Islet of Langerhans (tissue), 1 donor: ENCODE measurements around the gene BUD23.
"Not testable (repeated sequence)": the region's sequence is repeated elsewhere in the genome, so short reads cannot be mapped to it uniquely, and the experiment has no call there.

Experiments used
- FAIRE-seq: peaks from one replicate; lab custom pipeline; 2011; peaks lifted over from hg19 to GRCh38; lab: Jason Lieb, UNC

Gene BUD23

DNA sequence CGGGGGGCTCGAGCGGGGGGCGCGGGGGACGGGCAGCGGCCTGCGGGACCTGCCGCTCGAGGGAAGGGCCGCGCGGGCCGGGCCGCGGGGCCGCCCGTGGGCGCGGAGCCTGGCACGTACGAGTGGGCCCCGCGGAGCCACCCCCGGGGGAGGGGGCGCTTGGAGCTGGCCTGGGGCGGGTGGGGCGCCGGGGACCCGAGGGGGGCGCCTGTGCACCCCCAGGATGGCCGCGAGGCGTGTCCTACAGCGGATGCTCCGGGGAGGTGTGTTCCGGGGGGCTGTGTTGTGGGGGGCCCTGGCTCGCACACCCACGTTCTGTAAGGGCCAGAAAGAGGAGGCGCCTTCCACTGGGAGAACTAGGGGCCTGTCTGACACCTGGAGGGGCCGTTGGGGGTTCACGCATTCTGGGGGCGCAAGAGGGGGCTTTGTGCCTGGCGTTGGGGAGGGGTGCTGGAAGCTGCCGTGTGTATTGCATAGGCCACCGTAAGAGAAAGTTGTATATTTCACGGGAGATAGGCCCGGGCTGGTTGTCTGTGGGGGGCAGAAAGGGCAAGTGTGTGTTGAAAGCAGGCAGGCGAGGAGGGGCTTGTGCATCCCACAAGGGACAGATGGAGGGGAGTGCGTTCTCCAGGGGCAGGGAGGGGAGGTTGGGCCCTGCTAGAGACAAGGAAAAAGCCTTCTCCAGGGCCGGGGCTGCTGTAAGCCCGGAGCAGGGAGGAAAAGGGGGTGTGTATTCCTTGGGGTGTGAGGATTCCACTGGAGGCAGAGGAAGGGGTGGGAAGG lies 15.1 kb upstream of the BUD23 start:
- no peak for FAIRE-seq

DNA sequence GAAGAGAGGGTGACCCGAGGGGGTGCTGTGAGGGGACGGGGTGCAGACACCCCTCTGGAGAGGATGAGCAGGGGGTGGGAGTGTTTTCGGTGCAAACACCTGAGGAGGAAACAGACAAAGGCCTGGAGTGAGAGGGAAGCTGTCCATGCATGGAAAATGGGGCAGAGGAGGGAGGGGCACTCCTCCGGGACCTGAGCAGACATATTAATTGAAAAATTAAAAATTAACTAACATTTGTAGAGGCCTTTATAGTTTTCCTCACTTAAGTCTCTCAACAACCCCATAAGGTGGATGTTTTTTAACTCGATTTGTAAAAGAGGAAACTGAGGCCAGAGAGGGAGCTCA lies 14.5 kb upstream of the BUD23 start:
- FAIRE-seq: no peak

DNA sequence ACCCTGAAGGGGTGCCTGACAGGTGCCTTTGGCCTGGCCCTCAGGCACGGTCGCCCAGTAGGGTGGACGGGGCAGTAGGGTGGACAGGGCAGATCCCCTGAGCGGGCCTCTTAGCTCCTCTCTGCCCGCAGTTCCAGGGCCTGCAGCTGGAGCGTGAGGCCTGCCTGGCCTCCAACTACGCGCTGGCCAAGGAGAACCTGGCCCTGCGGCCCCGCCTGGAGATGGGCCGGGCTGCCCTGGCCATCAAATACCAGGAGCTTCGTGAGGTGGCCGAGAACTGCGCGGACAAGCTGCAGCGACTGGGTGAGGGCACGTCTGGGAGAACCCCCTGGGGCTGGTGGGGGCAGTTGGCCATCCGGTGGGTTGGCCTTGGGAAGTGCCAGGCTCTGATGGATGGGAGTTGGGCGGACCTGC lies 14.1 kb upstream of the BUD23 start:
- FAIRE-seq: no peak

DNA sequence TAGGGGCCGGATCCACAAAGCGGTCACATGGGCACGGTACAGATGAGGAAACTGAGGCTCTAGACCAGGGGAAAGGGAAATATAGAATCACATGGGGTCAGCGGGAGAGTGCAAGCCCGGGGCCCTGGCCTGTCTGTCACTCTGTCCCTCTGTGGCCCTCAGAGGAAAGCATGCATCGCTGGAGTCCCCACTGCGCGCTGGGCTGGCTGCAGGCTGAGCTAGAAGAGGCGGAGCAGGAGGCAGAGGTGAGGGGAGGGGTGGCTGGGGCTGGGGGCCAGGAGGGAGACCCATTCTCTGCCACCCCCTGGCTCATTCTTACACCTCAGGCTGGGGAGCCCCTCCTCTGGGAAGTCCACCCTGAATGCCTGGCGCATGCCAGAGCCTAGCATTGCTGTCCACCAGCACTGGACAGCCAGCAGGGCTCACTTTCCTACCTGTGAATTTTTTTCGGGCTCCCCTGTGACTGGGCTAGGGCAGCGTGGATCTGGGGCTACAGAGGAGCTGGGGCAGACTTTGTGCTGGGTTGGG lies 13.5 kb upstream of the BUD23 start:
- FAIRE-seq: no peak

DNA sequence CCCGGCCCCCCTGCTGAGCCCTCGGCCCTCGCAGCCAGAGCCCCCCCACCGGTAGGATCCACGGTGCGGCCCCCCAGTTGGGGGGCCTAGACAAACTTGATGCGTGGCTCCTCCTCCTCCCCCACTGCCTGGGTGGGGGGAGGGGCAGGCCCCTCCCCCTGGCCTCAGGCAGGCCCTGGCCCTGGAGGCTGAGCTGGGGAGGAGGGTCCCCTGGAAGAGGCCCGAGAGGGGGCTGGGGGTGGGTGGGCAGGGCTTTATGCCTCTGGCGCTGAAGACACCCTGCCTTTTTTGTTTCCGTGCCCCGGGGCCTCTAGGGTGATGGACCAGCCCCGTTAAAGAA lies 12.1 kb upstream of the BUD23 start:
- no peak for FAIRE-seq

DNA sequence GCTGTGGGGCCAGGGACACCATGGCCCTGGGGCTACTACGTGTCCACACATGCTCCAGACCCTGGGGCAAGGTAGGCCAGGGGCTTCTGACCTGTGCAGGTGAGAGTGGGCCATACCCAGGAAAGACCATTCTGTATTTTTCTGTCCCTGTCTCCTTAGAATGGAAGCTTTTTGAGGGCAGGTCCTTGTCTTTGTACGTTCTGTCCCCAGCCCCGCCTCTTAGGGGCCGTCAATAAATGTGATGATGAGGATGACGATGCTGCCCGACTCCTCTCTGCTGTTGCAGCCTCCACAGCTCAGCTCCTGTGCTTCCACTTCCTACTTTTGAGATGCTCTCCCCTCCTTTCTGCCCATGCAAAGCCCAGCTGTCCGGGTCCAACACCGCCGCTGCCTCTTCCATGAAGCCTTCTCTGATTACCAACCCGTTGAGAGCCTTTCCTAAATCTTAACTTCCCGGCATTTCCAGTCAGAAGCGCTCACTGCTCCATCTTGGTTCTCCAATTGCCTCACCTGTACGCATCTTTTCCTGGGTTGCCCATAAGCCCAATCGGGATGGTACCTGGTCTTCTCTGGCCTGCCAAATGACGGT lies 11.4 kb upstream of the BUD23 start:
- no peak for FAIRE-seq

DNA sequence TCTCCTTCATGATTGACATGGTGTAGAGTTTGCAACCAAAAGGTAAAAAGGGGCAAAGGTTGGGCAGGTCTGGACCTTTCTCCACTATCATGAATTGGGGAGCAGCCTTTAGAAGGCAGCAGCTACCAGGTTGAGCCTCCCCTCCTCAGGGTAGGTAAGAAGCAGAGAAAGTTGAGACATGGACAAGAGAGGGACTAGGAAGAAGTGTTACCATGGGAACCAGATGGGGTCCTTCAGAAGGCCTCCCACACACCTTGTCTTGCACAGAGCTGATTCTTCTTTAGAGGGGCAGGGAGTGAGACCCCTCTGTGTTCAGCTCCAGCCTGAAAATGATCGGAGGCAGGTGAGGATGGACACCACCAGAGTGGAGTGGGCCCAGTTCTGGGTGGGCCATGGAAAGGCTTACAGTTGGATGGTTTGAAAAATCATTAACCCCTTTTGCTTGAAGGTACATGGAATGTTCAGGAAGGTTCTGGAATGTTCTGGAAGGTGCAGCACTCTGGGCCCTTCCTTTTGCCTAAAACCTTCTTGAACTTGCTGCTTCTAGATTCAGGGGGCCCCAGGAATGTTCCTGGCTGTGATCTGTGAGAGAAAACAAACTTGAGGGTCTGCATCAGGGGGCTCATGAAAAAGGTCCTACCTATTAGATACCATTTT lies 8.8 kb upstream of the BUD23 start:
- FAIRE-seq: no peak

DNA sequence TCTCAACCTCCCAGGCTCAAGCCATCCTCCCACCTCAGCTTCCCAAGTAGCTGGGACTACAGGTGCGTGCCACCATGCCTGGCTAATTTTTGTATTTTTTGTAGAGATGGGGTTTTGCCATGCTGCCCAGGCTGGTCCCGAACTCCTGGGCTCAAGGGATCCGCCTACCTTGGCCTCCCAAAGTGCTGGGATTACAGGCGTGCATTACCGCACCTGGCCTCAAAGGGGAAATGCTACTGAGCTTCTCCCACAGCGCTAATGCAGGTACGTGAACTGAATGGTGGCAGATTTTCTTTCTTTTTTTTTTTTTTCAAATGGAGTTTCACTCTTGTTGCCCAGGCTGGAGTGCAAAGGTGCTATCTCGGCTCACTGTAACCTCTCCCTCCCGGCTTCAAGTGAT lies 7.3 kb upstream of the BUD23 start:
- FAIRE-seq: not testable (repeated sequence)

DNA sequence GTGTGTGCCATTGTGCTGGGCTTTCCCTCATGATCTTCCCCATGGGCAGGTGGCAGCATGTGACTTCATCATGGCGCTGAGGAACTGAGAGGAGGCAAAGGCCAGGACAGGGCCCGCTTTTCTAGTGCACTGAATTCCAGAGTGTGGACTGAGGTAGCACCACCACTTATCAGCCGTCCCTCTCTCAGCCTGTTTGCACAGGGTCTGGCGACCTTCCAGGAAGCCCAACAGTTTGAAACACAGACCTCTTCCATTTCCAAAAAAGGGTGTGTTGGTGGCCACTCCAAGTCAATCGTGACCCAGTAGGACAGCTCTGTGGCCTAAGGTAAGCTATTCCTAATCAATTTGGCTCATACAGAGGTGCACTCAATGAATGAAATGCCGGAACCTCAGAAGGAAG lies 4.5 kb upstream of the BUD23 start:
- FAIRE-seq: no peak

DNA sequence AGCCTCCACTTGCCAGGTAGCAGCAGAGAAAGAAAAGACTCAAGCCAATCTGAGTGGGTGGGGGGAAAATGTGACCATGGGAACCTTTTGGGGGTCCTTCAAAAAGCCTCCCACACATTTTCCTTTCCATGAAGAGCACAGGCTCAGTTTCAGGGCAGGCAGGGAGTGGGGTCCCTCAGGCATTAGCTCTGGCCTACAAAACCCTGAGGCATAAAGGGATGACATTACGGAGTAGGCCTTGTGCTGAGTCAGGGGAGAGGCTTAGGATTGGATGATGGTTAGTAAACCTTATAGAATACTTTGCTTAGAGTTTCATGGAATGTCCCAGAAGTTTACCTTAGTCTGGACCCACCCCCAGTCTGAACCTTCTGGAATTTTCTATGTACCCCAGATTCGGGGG lies 3.7 kb upstream of the BUD23 start:
- no peak for FAIRE-seq

DNA sequence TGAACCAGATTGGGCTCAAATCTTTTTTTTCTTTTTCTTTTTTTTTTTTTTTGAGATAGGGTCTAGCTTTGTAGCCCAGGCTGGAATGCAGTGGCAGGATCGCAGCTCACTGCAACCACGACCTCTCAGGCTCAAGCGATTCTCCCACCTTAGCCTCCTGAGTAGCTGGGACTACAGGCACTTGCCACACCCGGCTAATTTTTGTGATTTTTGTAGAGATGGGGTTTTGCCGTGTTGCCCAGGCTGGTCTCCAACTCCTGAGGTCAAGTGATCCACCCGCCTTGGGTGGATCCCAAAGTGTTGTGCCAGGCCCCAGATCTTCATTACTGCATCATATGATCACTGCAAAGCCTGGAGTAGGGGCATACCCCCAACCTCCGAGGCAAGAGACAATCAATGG lies 2.9 kb upstream of the BUD23 start:
- FAIRE-seq: no peak

DNA sequence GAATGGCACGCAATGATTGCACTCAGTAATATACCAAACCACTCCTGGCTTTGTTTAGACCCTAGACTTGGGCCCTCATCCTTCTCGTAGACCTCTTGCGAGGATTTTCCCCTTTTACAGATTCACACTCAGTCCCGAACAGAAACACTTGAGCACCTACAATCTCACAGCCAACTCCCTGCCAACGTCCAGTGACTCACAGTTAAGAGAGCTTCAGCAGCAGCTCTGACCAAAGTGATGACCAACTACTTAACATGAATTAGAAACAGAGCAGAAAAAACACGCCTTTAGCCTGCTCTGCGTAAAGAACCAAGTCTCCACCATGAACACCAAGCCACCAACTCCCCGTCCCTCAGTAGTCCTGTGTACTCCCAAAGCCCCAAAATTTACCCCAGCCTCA lies 2.4 kb upstream of the BUD23 start:
- FAIRE-seq: no peak

DNA sequence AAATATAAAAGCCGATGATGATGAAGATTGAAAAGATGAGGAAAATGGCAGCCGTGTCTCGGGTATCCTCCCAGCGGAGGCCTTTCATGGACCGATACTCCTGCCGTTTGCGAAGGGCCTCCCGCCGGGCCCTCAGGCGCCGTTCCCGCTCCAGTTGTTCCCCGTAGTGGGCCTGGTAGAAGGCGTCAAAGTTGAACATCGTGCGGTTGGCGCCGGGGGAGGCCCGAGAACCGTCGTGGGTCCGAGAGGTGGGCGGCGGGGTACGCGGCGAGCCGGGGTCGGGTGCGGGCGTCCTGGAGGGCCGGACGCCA lies 697 bp upstream of the BUD23 start:
- no peak for FAIRE-seq

DNA sequence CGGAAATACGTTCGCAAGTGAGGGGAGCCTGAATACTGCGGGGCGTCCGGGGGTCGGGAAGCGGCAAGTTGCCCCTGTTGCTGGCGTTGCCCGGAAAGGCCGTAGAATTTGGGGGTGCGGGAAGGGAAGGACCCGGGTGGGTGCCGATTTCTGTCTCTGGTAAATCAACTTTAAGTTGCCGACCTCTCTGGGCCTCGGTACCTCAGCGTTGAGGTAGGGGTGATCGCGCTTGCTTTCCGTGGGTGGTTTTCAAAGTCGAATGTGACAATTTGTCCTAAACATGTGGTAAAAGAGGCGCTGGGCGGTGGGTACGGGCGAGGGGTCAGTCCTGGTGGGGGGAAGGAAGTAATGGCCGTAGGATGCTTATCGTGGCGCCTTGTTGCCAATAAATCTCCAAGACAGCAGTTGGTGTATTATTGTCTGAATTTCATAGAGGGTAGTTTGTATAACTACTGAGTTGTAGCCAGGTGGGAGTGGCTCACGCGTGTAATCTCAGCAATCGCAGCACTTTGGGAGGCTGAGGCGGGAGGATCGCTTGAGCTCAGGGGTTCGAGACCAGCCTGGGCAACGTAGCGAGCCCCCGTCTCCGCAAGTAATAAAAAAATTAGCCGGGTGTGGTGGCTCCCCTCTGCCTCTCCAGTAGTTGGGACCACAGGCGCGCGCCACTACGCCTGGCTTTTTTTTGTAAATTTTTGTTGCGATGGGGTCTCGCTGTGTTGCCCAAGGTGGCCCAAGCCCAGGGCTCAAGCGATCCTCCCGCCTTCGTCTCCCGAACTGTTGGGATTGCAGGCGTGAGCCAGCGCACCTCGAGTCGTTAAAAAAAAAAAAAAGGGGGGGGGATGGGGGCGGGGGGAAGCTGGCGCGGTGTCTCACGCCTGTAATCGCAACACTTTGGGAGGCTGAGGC lies 644 bp downstream of the BUD23 start:
- no peak for FAIRE-seq

DNA sequence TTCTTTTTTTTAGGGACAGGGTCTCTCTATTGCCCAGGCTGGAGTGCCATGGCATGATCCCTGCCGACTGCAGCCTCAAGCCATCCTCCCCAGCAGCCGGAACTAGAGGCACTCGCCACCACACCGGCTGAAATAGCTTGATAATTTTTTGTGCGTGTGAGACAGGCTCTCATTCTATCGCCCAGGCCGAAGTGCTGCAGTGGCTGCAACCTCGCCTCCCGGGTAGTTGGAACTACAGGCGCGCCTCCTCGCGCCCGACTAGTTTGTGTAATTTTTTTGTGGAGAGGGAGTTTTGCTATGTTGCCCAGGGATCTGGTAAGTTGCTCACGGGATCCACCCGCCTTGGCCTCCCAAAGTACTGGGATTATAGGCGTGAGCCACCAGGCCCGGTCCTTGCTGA lies 1.9 kb downstream of the BUD23 start:
- no peak for FAIRE-seq

DNA sequence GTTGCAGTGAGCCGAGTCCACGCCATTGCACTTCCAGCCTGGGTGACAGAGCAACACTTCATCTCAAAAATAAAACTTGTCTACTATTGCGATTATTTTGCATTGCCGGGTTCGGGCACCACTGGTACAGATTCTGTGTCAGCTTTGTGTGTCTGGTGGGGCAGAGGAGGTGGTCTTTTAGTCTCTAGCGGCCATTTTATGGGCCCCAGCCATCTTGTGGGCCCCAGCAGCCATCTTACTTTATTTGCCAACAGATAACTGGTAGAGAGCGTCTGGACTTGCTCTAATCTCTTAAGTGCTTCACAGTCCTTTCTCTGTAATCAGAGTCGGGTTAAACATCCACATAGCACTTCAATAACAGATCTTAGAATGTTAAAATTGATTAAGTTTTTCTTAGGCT lies 4.9 kb downstream of the BUD23 start:
- no peak for FAIRE-seq

DNA sequence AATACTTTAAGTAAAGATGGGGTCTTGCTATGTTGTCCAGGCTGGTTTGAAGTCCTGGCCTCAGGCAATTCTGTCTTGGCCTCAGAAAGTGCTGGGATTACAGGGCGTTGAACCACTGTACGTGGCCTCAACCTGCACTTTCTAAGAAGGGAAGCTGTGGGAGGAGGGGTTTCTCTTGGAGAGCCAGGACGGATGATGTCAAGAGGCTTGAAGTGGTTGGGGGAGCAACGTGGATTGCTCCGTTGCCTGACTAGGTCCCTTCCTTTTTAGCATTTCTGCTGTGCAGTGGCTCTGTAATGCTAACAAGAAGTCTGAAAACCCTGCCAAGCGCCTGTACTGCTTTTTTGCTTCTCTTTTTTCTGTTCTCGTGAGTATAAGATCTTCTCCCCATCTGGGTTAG lies 7.2 kb downstream of the BUD23 start:
- no peak for FAIRE-seq

DNA sequence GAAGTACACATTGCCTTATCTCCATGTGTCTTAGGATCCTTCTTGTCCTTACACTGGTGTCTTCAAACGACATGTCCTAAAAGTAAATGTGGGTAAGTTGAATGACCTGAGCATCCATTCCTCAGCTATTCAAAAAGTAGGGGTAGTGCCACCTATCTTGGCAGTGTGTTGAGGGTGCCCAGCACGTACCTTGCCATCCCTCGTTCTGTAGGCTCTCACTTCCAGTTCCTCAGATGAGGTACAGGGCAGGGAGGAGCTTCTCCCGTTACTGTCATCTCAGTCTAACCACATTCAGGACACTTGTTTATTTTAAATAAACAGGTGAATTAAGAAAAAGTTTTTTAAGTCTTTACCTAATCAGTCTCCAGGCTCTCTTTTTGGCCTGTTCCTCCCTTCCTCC lies 13.0 kb downstream of the BUD23 start:
- FAIRE-seq: no peak

DNA sequence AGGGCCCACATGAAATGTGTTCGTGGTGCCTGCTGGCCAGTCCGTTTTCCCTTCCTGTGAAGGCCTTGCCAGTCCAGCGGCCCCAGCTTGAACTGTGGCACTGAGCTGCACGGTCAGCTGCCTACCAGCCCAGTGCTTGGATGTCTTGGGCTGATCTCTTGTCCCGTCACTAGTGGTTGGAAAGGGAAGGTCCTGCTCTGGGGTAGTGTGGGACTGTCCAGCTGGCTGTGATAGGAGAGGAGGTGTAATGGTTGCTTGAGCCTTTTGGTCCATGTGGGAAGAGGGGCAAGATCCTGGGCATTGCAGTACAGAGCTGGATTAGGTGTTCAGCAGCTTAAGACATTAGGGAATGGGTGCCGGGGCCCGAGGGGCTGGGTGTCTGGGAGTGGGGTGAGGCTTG lies 15.0 kb downstream of the BUD23 start:
- no peak for FAIRE-seq

DNA sequence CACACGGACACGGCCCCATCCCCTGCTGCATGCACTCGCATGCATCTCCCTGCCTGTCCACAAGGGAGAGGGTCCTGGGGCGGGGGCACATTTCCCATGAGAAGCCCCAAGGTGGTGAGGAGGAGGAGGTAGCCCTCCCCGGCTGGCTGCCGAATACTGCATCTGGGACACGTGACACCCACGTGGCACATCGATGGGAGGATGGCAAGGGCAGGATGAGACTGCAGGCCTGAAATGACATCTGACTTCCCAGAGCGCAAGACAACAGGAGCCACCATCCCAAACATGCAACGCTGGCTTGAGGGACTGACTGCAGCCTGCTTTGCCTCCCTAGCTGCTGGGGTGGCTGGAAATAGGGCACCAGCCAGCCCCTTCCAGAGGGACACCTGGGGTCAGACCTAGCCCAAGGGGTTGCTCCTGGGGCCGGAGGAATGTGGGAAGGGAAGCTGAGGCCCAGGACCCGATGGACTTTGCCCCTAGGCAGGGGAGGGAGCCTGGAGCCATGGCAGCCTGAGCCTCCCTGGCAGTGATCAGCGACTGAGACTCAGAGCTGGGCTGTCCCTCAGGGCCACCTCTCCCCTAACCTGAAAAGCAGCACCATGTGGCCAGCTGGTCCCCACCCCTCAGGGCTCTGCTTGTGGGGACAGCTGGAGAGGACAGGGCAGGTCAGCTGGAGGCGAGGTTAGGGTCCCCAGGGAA lies 16.1 kb downstream of the BUD23 start:
- FAIRE-seq: no peak

DNA sequence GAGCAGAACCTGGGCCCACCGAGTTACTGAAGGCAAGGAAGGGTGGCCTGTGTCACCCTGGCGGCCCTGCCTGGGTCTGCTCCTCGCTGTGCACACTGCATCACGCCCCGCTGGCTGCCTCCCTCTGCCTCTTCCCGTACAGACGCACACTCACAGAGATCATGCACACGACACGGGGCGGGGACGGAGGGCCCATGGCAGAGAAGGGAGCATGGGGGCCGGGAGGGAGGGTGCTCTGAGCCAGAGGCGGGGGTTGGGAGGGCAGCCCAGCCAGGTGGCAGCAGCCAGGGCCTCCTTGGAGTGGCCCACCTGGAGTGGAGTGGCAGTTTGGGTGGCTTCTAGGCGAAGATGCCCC lies 16.6 kb downstream of the BUD23 start:
- FAIRE-seq: no peak

DNA sequence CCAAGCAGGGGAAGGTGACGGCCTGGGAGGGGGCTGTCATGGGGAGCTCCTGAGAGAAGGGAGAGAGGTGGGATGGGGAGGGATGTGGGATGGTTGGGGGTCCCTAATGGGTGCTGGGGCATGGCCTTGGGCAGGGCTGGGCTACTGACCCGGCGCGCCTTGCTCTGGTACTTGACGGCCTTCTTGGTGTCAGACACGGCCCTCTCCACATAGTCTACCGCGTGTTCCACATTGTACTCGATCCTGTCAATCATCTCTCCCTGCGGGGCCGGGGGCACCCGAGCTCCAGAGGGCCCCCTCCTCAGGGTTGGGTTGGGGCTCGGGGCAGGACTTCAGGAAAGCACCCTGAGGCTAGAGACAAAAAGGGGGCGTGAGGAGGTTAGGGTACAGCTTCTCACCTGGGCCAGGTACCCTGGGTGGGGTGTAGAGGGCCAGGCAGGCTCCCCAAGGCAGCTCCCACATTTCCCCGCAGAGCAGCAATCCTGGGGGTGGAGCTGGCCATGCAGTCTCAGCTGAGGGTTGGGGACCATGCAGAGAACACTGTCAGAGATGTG lies 17.3 kb downstream of the BUD23 start:
- no peak for FAIRE-seq
